ENCODE data around the gene SLC16A13.
"Not testable (repeated sequence)": the region's sequence is repeated elsewhere in the genome, so short reads cannot be mapped to it uniquely, and the experiment has no call there.

Gene SLC16A13

DNA sequence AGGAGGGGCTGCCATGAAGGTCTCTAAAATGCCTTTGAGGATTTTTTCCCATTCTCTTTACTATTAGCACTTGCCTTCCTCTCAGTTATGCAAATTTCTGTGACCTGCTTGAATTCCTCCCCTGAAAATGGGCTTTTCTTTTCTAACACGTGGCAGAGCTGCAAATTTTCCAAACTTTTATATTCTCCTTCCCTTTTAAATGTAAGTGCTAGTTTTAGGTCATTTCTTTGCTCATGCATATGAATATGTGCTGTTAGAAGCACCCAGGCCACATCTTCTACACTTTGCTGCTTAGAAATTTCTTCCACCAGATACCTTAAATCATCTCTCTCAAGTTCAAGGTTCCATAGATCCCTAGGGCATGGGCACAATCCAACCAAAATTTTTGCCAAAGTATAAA is 32.5 kb downstream of the SLC16A13 start:
- no peak for DNase-seq

DNA sequence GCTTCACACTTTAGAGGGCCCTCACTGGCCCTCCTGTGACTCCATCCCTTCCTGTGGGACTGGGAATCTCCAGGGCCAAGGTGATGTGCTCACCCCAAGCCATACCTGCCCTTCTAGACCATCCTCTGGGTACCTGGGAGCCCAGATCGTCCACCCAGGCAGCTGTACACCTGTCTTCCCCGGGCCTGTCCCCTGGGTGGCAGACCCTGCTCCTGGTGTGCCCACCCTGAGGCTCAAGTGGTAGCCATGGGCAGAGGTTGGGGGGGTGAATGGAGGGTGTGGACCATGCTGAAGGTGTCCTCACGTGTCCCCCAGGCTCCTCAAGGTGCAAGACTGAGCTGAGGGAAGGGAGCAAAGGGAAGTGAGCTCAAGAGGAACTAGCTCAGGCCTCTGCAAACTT is 34.9 kb downstream of the SLC16A13 start:
- DNase-seq = no peak

DNA sequence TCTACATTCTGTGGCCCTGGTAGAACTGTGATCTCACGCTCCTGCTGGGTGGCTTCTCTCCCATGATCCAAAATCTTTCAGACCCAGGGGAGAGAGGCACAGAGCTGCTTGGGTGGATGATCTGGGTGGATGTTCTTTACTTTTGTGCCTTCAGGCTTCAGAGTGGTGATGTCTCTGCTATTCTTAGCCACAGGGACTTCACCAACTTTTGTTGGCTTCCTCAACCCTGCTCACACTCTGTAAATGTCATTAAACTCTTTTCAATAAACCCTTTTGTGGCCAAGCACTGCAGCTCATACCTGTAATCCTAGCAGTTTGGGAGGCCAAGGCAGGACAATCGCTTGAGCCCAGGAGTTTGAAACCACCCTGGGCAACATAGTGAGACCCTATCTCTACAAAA is 36.6 kb downstream of the SLC16A13 start:
- DNase-seq = no peak

DNA sequence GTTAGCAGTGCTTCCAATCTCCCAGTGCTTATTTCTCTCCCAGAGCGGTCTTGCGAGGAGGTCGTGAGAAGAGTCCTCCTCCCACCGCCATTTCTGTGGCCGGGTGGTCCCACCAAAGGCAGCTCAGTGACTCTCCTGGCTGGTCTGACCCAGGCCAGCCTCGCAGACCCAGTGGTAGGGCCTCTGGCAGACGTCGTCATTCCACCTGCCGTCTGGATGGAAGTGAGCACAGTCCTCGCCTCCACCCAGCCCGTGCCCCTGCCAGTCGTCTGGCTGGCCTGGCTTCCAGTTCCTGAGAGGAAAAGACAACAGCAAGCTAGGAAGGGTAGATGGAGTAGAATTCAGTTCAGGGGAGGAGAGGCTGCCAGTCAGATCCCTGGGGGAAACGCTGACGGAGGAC is 39.1 kb downstream of the SLC16A13 start:
- no peak for DNase-seq

DNA sequence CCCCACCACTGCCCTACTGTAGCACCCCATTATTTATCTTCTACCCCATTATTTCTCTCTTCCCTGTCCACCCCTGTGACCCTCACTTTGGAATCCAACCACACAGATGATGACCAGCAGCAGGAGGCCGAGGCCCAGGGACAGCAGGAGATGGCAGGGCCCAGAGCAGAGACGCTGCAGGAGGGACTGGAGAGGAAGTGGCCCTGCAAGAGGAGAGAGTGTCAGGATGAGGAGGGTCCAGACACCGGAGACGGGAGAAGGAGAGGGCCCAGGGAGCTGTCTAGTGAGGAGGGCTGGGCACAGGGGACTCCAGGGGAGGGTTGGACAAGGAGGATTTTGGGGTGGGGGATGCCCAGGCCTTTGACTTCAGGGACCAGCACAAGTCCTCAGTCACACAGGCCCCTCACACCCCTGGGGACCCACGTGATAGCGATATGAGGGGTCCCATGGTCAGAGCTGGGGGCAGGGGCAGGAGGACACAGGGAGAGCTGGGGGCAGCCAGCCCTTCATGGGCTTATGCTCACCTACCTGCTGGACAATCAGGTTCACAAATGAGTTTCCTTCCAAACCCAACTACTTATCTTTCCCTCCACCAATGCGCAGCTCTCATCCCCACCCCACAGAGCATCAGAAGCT is 42.2 kb downstream of the SLC16A13 start:
- no peak for DNase-seq

DNA sequence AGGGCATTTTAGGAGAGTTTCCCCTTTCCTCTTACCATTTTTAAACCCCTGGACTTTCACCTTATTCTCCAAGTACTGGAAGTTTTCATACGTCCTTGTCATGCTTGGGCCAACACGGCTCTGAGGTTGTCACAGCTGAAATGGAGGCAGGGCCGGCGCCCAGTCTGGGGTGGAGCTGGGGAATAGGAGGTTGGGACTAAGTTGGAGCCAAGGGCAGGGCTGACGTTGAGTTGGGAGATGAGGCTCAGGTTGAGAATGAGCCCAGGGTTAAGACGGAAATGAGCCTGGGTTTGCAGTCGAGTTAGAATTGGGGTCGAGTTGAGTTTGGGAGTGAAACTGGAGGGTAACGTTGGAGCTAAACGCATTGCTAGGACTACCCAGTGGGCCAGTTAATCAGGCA is 42.9 kb downstream of the SLC16A13 start:
- DNase-seq = no peak

DNA sequence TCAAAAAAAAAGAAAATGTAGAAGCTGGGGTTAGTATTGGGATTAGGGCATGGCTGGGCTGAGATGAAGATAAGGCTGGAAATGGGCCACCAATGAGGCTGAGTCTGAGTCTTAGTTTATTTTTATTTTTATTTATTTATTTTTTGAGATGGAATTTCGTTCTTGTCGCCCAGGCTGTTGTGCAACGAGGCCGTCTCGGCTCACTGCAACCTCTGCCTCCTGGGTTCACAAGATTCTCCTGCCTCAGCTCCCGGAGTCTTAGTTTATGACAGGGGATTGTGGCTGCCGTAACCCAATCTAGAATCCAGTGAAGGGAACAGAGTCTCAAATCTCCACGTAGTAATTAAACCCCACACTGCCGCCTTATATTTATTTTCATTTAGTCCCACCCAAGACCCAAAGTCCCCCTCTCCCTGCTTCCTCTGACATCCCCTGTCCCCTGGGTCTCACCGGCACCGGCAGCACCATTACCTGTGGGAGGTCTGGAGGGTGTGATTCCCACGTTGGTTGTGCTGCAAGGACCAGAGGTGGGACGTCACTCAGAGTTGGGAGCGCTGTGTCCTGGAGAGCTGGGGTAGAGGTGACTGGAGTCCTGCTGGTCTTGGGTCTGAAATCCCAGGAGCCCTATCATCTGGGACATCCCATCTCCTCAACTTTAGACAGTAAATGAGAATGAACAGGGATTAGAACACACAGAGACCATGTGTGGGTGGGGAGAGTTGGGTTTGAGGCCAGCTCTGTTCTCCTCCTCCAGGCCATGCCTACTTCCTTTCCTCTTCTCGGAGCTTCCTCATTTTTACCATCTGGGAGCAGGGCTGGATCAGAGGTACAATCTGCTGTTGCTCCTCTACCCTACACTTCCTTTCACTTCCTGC is 44.0 kb downstream of the SLC16A13 start, which contains the start of gene CLEC10A:
Gene CLEC10A, minus strand, starts transcription at position 671 of the 875 bp plus-strand sequence. CDS start 1,439 bp downstream, outside the sequence.
- no peak for DNase-seq

DNA sequence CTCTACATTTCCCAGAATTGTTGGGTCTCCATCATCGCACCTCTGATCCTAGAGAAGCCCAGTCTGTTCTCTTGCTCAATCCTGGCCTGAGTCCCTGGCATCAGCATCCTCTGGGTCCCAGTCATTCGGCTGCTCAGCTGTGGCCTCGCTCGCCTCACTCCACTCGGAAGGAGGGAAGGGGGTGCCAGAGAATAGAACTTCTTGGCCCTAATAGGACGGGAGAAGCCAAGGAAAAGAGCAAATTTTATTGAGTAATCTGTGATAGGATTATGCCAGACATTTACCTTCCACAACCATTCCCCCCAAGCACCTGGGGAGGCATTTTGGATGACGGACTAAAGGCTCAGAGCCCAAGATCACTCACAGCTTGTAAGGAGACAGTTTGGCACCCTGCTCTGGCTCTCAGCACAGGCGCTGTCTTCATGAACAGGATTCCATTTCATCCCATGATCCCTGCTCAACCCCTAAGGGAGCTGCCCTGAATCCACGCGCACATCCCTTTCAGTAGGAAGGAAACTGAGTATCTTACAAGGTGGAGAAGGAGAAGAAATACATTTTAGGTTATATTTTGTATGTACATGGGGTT is 44.7 kb downstream of the SLC16A13 start:
- no peak for DNase-seq

DNA sequence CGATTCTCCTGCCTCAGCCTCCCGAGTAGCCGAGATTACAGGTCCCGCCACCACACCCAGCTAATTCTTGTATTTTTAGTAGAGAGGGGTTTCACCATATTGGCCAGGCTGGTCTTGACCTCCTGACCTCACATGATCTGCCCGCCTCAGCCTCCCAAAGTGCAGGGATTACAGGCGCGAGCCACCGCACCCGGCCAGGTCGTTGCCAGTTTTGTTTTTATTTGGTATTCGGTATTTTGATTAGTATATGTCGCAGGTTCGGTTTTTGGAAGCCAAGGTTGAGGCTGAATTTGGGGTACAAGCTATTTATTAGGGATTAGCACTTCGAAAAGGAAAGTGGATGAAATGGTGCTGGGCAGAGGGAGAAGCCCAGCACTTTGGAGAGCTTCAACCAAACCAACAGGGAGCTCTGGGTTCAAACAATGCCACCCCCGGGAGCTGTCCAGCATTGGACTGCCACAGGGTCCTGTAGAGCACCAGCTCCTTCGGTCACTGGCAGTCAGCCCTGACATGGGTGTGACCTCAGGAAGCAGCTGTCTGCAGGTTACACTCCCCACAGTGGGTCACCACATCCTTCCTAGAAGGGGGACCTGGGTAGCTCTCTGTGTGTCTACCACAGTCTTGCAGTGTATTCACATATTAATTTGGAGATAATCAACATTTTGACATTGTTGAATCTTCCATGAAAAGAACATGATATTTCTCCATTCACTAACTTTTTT is 45.7 kb downstream of the SLC16A13 start:
- no peak for DNase-seq

DNA sequence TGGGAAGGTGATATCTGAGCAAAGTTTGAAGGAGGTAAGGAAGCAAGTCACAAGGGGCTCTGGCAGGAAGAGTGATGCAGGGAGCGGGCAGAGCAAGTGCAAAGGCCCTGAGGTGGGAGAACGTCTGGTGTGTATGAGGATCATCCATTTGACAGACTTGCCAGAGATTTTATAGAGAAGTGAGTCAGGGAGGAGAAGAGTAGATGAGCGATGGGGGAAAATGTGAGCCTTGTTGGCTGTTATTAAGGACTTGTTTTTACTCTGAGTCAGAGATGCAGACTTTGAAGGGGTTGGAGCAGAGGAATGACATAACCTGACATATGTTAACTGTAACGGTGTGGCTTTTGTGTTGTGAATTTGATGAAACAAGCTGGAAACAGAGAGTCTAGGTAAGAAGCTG is 47.8 kb downstream of the SLC16A13 start:
- DNase-seq = no peak

DNA sequence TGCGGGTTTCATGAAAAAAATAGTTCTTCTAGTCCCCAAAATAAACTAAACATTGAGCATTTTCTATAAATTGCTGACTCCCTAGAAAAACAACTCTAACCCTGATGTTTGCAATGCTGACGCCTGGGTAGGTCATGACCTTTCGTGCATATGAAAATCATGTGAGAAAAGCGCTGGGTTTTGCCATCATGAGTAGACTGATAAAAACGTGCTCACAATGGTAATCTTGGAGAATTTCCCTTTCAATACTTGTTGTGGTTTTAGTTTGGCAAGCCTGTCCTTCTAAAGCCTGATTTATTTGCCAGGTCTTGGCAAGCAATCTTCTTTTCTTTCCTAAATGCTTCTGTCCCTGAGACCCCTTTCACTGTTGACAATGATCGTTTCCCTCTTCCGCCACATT is 48.3 kb downstream of the SLC16A13 start:
- no peak for DNase-seq

DNA sequence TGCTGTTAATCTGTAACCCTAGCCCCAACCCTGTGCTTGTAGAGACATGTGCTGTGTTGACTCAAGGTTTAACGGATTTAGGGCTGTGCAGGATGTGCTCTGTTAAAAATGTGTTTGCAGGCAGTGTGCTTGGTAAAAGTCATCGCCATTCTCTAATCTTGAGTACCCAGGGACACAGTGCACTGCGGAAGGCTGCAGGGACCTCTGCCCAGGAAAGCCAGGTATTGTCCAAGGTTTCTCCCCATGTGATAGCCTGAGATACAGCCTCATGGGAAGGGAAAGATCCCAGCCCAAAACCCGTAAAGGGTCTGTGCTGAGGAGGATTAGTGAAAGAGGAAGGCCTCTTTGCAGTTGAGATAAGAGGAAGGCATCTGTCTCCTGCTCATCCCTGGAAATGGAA is 52.6 kb downstream of the SLC16A13 start:
- DNase-seq = not testable (repeated sequence)

DNA sequence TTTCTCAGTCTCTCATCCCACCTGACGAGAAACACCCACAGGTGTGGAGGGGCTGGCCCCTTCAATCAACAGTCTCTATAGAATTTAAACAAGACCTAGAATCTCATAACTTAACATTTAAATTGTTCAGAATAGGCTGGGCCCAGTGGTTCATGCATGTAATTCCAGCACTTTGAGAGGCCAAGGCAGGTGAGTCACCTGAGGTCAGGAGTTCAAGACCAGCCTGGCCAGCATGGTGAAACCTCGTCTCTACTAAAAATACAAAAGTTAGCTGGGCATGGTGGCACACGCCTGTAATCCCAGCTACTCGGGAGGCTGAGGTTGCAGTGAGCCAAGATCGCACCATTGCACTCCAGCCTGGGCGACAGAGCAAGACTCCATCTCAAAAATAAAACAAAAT is 53.8 kb downstream of the SLC16A13 start:
- not testable (repeated sequence) for DNase-seq
